A673 (cell line): ENCODE measurements around the gene AMMECR1.

Experiments
- EZH2 ChIP-seq: fragments of 200-600 bp; sonication (generic); IDR thresholded peaks from 2 replicates; pipeline ENCODE4 v1.6.1; 2017; ENCODE audit warnings: borderline replicate concordance, low read depth, mild to moderate bottlenecking, mixed read lengths, antibody characterized with exemption, low read length; ENCODE audit not compliant: poor library complexity, severe bottlenecking
- TF ChIP-seq, protein P1 (sequence below): fragments of 300-800, 200-600 bp; sonication (generic); conservative IDR thresholded peaks from 2 replicates; pipeline ENCODE4 v1.5.1; 2017; ENCODE audit warnings: low read depth, mild to moderate bottlenecking, antibody characterized with exemption, low read length, moderate library complexity, mixed read lengths

DNA sequence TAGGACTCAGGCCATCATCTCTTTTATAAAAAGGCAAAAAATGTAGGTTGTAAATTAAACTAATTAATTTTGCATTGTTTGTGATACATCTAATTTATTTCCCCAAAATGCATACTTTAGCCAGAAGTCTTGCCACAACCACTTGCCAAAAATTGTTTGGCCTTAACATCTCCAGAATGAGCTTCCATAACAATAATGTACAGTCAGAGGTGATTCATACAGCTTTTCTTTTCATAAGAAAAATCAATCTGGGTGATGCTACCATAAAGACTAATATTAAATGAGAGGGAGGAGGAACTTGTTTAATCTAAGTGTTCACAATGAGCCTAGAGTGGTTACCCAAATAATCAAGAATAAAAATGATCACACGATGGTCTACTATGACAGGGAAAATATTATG lies 59.3 kb downstream of the AMMECR1 start:
- TF ChIP-seq, protein P1, sequence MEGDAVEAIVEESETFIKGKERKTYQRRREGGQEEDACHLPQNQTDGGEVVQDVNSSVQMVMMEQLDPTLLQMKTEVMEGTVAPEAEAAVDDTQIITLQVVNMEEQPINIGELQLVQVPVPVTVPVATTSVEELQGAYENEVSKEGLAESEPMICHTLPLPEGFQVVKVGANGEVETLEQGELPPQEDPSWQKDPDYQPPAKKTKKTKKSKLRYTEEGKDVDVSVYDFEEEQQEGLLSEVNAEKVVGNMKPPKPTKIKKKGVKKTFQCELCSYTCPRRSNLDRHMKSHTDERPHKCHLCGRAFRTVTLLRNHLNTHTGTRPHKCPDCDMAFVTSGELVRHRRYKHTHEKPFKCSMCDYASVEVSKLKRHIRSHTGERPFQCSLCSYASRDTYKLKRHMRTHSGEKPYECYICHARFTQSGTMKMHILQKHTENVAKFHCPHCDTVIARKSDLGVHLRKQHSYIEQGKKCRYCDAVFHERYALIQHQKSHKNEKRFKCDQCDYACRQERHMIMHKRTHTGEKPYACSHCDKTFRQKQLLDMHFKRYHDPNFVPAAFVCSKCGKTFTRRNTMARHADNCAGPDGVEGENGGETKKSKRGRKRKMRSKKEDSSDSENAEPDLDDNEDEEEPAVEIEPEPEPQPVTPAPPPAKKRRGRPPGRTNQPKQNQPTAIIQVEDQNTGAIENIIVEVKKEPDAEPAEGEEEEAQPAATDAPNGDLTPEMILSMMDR = no peak
- no peak for TF ChIP-seq EZH2
